ENCODE data around the gene ACVR2B.

- TF ChIP-seq POLR2AphosphoS5 (IDR thresholded peaks at IDR 0.05) (no peak), EZH2 (IDR thresholded peaks at IDR 0.05; ENCODE audit: borderline replicate concordance, insufficient read depth, low read length, poor library complexity, severe bottlenecking) (no peak), SMC3 (conservative IDR thresholded peaks at IDR 0.05; ENCODE audit: poor library complexity) (no peak), MXI1 (conservative IDR thresholded peaks at IDR 0.05; ENCODE audit: poor library complexity, severe bottlenecking) (no peak), EP300 (conservative IDR thresholded peaks at IDR 0.05; ENCODE audit: poor library complexity, severe bottlenecking) (no peak), RAD21 (conservative IDR thresholded peaks at IDR 0.05) (no peak), TAF1 (IDR thresholded peaks at IDR 0.05; ENCODE audit: low read depth) (no peak)
- TF ChIP-seq, protein P1, sequence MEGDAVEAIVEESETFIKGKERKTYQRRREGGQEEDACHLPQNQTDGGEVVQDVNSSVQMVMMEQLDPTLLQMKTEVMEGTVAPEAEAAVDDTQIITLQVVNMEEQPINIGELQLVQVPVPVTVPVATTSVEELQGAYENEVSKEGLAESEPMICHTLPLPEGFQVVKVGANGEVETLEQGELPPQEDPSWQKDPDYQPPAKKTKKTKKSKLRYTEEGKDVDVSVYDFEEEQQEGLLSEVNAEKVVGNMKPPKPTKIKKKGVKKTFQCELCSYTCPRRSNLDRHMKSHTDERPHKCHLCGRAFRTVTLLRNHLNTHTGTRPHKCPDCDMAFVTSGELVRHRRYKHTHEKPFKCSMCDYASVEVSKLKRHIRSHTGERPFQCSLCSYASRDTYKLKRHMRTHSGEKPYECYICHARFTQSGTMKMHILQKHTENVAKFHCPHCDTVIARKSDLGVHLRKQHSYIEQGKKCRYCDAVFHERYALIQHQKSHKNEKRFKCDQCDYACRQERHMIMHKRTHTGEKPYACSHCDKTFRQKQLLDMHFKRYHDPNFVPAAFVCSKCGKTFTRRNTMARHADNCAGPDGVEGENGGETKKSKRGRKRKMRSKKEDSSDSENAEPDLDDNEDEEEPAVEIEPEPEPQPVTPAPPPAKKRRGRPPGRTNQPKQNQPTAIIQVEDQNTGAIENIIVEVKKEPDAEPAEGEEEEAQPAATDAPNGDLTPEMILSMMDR (IDR thresholded peaks at IDR 0.05; ENCODE audit: poor library complexity, severe bottlenecking), result no peak
- TF ChIP-seq, protein P2, sequence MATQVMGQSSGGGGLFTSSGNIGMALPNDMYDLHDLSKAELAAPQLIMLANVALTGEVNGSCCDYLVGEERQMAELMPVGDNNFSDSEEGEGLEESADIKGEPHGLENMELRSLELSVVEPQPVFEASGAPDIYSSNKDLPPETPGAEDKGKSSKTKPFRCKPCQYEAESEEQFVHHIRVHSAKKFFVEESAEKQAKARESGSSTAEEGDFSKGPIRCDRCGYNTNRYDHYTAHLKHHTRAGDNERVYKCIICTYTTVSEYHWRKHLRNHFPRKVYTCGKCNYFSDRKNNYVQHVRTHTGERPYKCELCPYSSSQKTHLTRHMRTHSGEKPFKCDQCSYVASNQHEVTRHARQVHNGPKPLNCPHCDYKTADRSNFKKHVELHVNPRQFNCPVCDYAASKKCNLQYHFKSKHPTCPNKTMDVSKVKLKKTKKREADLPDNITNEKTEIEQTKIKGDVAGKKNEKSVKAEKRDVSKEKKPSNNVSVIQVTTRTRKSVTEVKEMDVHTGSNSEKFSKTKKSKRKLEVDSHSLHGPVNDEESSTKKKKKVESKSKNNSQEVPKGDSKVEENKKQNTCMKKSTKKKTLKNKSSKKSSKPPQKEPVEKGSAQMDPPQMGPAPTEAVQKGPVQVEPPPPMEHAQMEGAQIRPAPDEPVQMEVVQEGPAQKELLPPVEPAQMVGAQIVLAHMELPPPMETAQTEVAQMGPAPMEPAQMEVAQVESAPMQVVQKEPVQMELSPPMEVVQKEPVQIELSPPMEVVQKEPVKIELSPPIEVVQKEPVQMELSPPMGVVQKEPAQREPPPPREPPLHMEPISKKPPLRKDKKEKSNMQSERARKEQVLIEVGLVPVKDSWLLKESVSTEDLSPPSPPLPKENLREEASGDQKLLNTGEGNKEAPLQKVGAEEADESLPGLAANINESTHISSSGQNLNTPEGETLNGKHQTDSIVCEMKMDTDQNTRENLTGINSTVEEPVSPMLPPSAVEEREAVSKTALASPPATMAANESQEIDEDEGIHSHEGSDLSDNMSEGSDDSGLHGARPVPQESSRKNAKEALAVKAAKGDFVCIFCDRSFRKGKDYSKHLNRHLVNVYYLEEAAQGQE (IDR thresholded peaks at IDR 0.05; ENCODE audit: borderline replicate concordance), result no peak
Measured at GRCh38 chr3:38476157-38476756, 22.6 kb downstream of the ACVR2B start.
